NCI-H345 treated with DMSO at 0.1 percent for 48 hours (cell line): ENCODE data around the gene DPEP1.
"Not testable (repeated sequence)": the region's sequence is repeated elsewhere in the genome, so short reads cannot be mapped to it uniquely, and the experiment has no call there.

Experiments
- DNase-seq: peaks from one replicate; lab custom pipeline; 2025; ENCODE audit not compliant: unreplicated experiment; lab: John Stamatoyannopoulos, UW

The DPEP1 gene

GRCh38 chr16:89618109-89618998 lies 4.9 kb downstream of the DPEP1 start:
- no peak for DNase-seq

GRCh38 chr16:89619840-89620239 lies 6.4 kb downstream of the DPEP1 start:
- DNase-seq, result no peak

- no peak for DNase-seq
Observed at GRCh38 chr16:89620406-89620841, 7.0 kb downstream of the DPEP1 start.

GRCh38 chr16:89621136-89621697 lies 7.8 kb downstream of the DPEP1 start:
- no peak for DNase-seq

- no peak for DNase-seq
Observed at GRCh38 chr16:89621698-89622409, 8.4 kb downstream of the DPEP1 start.

GRCh38 chr16:89623511-89624261 lies 10.2 kb downstream of the DPEP1 start:
- no peak for DNase-seq

GRCh38 chr16:89624777-89625761 lies 11.6 kb downstream of the DPEP1 start:
- no peak for DNase-seq

GRCh38 chr16:89629827-89630610 lies 16.6 kb downstream of the DPEP1 start:
- no peak for DNase-seq

- no peak for DNase-seq
Observed at GRCh38 chr16:89633064-89633631, 19.7 kb downstream of the DPEP1 start.

- DNase-seq, result not testable (repeated sequence)
Observed at GRCh38 chr16:89634463-89635385, 21.3 kb downstream of the DPEP1 start.

GRCh38 chr16:89636663-89637062 lies 23.2 kb downstream of the DPEP1 start:
- DNase-seq, result no peak

GRCh38 chr16:89637379-89637778 lies 23.9 kb downstream of the DPEP1 start:
- DNase-seq, result no peak

- no peak for DNase-seq
Observed at GRCh38 chr16:89638455-89638854, 25.0 kb downstream of the DPEP1 start.

- DNase-seq, result no peak
Observed at GRCh38 chr16:89639385-89639784, 25.9 kb downstream of the DPEP1 start.

- DNase-seq, result no peak
Observed at GRCh38 chr16:89641458-89642119, 28.1 kb downstream of the DPEP1 start.

GRCh38 chr16:89642574-89642973 lies 29.1 kb downstream of the DPEP1 start:
- no peak for DNase-seq

GRCh38 chr16:89643769-89644300 lies 30.4 kb downstream of the DPEP1 start:
- DNase-seq, result no peak
